Activated CD8-positive, alpha-beta memory T cell treated with anti-CD3 and anti-CD28 coated beads, Interleukin-2, amount 50 U/mL, for 24 hours (primary cell): ENCODE results near the gene BTBD16.

Experiments
- DNase-seq: peaks from one replicate; pipeline ENCODE4 v3.0.0-alpha.2; 2020; ENCODE audit errors: extremely low read depth

BTBD16 gene

DNA sequence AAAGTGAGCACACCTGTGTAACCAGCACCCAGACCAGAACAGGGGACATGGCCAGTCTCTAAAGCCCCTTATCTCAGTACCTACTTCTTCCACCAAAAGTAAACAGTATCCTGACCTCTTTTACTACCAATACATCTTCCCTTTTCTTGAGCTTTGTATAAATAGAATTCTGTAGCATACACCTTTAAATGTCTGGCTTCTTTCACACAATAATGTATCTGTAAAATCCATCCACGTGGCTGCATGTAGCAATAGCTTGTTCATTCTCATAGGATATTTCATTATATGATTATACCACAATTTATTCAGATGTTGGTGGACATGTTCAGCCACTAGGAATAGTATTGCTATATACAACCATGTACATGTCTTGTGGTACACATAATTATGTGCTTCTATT lies 40.6 kb downstream of the BTBD16 start:
- no peak for DNase-seq

DNA sequence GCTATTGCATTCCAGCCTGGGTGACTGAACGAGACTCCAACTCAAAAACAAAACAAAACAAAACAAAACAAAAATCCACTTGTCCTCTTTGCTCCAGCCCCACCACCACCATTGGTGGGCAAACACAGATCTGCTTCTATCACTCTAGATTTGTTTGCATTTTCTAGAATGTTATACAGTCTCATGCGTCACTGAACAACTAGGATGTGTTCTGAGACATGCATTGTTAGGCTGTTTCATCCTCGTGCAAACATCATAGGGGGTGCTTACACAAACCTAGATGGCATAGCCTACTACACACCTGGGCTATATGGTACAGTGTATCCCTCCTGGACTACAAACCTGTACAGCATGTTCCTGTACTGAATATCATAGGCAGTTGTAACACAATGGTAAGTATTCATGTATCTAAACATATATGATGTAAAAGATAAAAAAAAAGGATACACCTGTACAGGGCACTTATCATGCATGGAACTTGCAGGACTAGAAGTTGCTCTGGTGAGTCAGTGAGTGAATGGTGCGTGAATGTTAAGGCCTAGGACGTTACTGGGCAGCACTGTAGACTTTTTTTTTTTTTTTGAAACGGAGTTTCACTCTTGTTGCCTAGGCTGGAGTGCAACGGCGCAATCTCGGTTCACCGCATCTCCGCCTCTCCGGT lies 45.3 kb downstream of the BTBD16 start:
- DNase-seq: no peak

DNA sequence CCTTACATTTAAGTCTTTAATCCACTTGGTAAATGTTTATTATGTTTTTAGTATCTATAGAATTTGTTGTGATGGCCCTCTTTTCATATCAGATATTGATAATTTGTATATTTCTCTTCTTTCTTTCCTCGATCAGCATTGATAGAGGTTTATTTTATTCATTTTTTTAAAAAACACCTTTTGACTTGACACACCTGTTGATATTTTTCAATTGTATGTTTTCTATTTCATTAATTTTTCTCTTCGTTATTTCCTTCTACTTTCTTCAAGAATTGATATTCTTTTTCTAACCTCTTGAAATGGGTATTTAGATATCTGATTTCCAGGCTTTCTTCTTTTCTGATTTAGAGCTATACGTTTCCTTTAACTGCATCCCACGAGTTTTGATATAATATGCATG lies 50.9 kb downstream of the BTBD16 start:
- no peak for DNase-seq

DNA sequence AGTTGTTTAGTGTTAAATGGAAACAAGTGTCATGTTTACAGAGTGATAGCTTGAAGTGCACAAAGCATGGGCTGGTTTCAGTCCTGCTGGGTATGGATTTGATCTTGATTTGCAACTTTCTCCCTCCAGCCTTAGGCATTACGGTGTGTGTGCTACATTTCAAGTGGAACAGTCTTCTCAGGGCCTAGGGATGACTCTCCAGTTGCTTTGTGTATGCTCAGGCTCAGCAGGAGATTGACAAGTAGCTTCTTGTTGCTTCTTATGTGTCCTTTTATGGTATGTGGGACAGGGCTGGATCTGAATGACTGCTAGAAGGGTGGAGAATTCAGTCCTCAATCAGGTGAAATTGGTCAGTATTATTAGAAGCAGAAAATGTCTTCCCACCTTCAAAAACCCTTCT lies 52.1 kb downstream of the BTBD16 start:
- DNase-seq: no peak

DNA sequence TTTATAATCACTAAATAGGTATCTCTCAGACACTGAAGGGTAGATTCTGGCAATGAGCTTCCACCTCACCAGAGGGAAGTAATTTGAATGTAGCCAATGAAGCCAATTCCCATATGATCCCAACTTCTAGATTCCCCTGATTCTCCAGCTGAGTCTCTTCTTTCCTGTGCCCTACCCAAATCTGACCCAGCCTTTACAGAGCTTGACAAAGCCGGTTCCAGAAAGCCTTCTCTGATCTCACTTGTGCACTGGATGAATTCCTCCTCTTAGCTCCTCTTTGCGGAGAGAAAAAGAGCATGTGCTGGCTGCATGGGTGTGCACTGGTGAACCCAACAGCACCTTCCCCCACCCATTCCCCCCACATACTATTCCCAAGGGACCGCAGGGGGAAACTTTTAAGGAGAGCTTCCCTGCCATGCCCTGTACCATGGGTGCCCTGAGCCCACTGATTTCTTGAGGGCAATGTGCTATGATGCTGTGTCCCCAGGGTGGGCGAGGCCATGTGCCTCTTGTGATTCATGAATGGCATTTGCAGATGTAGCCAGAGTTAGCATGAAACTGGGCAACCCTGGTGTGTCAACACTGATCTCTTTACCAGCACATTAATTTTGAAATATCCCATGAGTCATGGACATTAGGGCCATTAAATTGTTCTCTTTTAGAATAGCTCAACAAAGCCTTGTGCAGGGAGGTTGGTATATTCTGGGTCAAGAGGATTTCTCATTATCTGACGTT lies 53.0 kb downstream of the BTBD16 start:
- no peak for DNase-seq

DNA sequence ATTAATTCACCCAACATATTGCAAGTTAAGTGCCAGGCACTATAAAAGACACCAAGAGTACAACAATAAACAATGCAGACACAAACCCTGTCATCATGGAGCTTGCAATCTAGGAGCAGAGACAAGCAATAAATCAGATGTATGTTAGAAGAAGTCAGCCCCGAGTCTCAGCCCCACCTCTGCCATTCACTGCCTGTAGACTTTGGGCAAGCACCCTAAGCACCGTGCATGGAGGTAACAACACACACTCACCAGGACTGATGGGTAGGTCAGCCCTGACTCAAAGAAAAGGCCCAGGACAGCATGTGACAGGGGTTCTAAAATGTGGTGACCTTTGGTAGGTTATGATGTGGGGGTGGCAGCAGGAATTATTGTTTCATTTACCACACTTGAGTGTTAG lies 54.1 kb downstream of the BTBD16 start:
- DNase-seq: no peak

DNA sequence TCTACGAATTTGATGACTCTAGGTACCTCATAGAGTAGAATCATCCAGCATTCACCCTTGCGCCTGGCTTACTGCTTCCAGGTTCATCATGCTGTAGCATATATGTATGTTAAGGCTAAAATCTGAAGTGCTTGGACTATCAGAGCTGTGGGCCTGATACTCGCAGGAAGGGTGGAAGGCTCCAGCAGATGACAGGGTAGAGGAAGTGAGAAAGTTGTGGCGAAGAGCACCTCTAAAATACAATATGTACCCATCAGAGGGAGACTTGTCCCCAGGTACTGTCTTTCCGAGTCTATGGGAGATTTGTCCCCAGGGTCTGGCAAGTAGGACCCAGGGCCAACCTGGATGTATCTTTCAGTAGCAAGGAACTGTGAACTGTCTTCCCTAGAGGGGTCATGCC lies 55.3 kb downstream of the BTBD16 start:
- no peak for DNase-seq

DNA sequence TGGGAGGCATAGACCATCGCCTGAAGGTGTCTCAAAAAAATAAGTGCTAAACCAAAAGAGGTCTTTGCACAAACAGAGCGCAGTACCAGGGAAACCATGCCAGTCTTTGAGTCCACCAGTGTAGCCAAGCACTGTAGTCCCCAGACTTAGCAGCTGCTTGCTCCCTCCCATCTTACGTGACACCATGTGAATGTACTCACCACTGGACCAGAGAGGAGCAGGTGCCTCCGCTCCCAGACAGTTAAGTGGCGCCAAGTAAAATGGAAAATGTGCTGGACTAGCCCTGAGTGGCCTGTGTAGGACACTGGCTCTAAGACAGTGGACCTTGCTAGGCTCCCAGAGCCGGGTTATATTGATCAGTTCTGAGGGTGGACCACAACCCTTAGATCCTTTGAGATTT lies 55.7 kb downstream of the BTBD16 start:
- no peak for DNase-seq

DNA sequence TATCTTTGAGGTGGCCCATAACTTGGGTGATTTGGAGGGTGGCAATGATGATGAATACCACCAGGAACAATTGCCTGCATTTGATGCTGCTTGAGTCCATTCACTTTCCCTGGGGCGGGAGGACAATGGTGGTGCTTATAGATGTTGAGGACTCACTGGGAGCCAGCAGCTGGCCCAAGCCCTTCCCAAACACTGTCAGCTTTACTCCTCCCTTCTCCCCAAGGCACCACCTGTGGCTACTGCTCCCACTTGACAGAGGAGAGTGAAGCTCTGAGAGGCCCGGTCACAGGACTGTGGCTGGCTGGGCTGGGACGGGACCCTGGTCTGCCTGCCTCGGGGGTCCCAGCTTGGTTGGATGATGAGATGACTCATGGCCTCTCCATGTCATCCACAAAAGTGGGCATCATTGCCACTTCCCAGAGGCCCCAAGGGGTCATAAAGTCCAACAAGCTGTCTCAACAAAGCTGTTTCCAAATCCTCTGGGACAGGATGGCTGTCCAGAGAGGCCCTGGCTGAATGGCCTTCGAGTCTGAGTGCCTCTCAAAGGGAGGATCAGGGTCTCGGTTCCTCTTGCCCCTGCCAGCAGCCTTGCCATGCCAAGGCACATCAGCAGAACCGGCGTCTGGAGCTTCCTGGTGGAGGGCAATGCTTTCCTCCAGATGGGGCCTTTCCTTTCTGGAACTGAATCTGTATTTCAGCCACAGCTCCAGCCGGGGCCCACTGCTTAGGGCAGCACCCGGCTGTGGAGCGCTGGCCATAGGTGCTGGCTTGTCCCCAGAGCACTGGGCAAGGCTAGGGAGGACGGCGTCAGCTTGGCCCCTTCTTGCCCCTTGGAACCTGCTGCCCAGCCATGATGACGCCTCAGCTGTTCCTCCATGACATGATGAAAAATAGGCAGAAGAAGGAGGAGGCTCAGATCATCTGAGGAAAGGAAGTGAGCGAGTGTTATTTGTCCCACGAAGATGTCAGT lies 56.4 kb downstream of the BTBD16 start:
- DNase-seq: no peak

DNA sequence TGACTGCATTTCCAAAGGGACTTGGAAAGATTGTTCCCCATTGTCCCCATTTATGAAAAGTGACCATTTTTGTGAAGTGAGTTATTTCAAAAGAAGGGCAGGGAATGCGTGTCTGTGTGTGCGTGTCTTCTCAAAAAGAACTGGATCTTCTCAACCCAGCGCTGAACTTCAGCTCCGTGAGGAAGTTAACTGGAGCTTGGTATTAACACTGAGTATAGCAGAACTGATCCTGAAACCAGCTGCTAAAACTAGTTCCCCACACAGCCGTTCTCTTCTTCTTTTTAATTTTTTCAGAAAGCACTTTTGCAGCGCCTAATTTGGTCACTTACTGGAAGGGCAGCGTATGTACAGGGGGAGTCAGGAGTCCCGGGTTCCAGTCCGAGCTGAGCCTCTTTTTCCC lies 57.6 kb downstream of the BTBD16 start:
- DNase-seq: no peak

DNA sequence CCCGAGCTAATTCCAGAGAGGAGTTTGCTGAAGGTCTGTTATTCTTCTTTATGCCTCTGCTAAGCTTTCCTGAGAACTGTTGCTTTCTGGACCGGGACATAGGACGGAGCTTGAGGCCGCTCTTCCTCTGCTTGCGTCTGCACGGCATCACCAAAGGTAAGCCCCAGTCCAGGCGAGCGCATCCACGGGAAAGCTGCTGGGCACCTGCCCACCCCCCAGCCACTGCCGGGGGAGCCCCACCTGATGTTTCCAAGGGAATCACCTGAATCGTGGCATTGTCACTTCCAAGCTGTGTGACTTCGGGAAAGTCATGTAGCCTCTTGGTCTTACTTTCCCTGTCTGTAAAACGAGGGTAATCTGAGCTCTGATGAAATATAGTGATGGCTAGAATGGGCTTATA lies 58.3 kb downstream of the BTBD16 start:
- no peak for DNase-seq

DNA sequence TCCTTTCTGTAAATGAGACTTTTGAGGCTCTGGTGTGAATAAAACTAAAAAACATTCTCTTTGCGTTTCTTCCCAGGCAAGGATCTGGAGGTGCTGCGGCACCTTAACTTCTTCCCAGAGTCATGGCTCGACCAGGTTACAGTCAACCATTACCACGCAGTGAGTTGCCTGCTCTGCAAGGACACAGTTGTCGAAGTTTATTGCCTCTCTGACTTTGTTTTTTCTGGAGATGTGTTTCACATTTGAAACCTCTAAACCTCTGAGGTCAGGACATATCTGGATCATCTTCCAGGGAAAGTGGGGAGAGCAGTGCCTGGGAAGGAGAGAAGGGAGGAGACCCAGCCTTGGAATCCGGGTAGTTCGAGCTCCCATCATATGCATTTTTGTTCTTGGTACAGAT lies 60.0 kb downstream of the BTBD16 start:
- DNase-seq: no peak

DNA sequence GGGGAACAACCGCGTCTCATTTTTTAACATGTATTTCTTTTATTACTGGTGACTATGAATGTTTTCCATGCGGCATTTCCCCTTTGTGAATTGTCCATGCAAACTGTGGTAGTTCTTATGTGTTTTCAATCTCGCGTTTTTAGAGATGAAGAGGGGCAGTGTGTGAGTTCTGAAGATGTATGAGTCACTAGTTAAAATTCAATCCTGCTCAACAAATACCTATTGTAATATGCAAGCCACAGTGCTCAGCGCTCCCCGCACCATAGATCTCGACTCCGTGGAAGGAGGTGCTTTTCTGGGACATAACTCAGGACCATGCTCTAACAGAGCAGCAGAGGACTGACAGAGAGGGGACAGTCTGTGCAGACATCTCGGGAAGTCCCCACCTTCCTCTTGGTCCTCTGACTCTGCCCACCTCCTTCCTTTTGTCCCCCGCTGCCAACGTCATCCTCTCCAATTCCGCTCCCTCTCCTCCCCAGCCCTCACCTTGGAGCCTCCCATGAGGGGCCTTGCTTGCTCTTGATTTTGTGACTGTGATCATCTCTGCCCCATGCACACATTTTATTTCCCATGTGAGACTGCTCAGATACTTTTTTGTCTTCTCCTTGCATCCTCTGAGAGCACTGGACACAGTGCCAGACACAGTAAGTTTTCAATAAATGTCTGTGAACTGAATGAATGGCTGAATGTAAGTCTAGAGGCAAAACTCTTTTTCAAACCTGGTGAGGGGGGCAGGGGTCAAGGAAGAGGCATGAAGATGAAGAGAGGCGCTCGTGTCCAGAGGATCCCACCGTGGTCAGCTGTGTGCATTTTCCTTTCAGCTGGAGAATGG lies 60.7 kb downstream of the BTBD16 start:
- DNase-seq: no peak

DNA sequence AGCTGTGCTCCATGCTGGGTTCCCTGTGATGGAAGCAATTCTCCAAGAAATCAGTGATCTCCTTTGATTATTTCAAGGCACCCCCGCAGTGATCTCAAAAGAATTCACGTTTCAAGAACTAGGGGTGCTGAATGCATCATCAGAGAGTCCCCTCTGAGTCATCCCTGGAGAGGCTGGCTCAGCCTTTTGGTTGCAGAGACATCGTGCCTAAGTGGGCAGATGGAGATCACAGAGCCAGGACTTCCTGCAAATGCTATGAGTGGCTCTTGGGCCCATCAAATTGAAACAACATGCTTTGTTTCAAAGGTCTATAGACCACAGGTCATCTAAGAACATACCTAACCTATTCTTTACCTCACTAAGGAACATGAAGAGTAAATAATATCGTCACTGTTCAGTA lies 61.9 kb downstream of the BTBD16 start:
- DNase-seq: no peak

DNA sequence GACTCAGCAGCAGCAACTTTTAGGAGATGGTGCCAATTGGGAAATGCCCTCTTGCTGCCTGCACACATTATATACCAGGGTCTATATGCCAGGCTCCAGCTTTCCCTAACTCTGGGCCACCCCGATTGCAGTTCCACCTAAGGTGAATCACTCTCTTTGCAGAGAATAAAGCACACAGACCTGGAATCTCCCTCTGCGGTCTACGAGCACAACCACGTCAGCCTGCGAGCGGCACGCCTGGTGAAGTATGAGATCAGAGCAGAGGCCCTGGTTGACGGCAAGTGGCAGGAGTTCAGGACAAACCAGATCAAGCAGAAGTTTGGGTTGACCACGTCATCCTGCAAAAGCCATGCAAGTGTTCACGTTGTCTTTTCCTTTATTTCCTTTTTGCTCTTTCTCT lies 65.2 kb downstream of the BTBD16 start:
- no peak for DNase-seq

DNA sequence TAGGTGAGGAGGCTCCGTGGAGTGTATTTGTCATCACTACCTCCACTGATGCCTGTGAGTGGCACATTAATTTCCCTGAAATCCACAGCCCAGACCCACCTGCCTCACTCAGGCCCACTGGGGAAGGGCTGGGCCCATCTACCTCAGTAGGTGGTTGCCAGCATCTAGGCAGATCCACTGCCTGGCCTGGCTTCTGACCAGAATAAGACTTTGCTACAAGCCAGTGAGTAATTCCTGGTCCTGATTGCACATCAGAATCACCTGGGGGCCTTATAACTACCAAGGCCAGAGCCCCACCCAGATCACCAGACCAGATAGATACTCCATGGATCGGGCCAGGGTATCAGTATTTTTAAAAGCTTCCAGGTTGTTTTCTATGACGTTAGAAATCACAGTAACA lies 65.9 kb downstream of the BTBD16 start:
- no peak for DNase-seq

DNA sequence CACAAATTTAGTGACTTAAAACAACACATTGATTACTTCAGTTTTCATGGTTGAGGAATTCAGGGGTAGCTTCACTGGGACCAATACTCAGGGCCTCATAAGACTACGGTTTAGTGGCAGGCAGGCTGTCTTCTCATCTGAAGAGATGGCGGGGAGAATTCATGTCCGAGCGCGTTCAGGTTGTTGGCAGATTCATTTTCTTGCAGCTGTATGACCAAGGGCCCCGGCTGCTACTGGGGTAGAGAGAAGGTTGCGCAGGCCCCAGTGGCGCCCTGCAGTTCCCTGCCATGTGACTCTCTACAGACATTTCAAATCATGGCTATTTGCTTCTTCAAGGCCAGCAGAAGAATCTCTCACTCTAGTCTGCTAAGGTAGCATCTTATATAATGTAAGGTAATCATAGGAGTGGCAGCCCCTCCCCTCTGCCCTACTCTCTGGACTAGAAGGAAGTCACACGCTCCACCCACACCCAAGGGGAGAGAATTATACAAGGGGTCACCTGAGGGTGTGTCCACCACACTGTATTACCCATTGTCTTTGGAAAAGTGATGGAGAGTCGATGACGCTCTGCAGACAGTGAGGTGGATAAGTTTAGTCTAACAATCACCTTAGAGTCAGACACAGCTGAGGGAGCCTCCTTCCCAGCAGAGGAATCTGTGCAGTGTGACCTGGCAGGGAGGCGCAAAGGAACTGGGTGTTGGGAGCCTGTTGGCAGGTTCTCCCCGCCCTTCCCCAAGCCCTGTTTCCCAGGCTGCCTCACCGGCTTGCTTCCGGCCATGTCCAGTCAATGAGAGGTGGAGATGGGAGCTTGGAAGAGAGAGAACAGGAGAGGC lies 67.7 kb downstream of the BTBD16 start:
- DNase-seq: no peak

DNA sequence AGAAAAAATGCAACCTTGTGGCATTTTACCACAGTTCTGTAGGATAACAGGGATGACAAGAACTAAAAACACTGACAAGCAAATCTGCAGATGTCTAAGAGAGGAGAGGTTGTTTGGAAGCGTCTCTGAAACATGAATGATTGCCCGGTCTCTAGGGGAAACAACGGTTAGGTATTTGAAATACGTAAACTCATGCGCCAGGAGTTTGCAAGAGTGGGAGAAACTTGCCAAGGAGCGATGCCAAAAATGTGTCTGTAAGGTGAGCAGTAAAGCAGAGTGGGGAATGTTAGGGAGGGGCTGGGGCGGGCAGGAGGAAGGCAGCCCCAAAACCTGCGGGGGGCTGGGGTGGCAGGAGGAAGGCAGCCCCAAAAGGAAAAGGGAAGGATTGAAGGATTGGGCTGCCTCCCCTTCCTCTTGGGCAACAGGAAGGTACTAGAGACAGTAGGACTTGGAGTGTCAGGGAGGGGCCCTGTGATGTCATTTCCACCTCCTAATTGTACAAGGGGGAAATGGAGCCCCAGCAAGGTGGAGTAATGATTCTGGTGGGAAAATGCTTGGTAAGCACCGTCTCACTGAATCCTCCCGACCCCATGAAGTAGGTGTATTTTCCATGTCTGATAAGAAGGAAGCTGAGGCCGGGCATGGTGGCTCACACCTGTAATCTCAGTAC lies 70.2 kb downstream of the BTBD16 start:
- no peak for DNase-seq

DNA sequence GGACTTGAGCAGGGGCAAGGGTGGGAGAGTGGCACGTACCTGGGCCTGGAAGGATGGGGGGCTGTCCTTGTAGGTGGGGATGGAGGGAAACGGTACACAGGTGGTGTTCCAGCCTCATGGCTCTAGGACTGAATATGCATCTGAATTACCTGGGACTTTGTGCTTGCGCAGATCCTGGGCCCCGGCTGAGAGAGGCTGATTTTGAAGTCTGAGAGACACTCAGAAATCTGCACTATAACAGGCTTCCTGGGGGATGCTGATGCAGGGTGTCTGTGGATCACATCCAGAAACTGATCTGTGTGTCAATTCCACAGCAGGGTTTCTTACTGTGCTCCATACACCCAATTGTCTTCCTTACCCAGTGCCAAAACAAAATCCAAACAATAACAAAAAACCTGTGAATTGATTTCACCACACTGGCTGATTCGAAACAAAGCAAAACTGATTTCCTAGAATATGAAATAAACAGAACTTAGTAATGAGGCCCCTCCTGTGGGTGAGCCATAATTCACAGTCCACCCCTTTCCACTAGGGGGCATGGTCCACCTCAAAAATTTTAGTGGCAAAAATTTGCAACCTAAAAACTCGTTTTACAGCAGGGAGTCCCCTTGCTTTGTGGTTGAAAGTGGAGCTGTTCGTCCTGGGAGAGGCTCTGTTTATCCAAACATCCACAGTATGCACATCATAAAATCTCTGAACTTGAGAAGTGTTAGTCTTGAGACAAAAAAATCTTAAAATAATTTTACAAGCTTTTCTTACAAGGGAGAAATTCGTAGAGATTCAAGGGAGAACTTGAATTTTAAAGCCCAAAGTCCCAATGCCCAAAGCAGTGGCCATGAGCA lies 71.4 kb downstream of the BTBD16 start:
- DNase-seq: peak; percentile 43
